ENCODE results near the gene ZNF71.

GRCh38 chr19:56637976-56638555 lies 43.0 kb downstream of the ZNF71 start:
- TF ChIP-seq CTCF (IDR thresholded peaks at IDR 0.05) (no peak), POLR2A (IDR thresholded peaks at IDR 0.05) (no peak), EP300 (IDR thresholded peaks at IDR 0.05; ENCODE audit: low read depth) (no peak)

All from transverse colon (tissue), 3 donors.